ENCODE measurements around the gene STON2.
"Not testable (repeated sequence)": the region's sequence is repeated elsewhere in the genome, so short reads cannot be mapped to it uniquely, and the experiment has no call there.

STON2 gene

DNA sequence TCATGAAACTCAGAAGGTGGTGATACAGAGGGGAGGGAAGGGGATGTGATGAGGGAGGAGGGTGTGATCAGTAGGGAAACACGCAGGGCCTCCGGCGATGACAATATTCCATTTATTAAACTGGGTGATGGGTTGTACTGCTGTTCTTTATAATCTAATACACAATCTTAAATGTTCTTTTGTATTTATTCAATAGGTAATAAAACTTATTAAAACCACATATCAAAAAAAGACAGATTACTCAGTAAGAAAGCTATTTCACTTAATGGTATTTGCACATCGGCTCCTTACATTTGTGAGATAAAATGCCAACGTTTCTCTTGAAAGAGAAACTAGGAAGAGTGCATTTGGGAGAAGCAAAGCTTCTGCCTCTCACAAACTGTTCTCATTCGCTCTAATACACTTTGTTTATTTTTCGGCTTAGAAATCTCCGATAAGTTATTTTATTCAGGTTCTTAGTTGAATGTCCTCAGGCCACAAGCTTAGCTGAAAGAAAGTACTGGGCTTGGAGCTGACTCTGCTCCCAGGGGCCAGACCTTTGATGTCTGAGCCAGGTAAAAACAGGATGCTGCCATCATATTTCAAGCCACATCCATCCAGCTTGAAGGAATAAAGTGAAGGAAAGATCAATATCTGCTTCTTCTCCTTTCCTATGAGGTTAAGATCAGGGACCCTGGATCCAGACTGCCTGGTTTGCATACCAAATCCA is 17.5 kb downstream of the STON2 start:
- DNase-seq = no peak

DNA sequence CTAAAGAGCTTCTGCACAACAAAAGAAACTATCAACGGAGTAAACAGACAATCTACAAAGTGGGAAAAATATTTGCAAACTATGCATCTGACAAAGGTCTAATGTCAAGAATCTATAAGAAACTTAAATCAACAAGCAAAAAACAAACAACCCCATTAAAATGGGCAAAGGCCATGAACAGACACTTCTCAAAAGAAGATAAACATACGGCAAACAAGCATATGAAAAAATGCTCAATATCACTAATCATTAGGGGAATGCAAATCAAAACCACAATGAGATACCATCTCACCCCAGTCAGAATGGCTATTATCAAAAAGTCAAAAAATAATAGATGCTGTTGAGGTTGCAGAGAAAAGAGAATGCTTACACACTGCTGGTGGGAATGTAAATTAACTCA is 20.1 kb downstream of the STON2 start:
- DNase-seq = not testable (repeated sequence)

DNA sequence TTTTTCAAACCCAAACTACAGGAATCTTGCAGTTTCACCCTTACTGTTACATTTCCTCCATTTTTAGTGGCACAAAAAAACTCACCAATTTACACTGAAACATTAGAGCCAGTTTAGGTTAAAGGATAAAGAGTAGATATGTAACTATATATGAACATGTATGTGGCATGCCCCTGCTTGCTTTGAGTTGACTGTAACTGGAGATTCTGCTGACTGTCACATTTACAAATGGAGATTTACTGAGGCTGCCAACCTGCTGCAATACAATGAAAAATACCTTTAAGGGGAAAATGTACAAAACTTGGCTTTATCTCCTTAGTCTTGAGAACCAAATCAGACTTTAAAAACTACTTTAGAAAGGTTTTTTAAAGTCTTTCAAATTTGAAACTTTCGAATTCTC is 28.3 kb downstream of the STON2 start:
- no peak for DNase-seq

DNA sequence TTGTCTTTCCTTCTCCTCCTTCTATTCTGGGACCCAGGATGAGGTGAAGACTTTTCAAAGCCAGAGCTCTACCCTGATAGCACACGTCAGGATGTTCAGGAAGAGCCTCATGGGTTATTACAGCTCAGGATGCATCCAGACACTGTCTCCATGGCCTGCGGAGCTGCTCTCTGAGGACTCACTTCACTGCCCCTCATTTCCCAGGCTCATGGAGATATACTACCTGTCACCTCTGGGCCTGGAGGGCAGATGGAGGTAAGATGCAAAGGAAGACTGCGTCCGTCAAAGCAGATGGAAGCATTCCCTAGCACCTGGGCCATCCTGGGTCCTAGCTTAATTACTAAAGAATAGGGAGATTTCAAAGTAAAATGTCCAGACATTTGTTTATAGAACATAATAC is 32.6 kb downstream of the STON2 start:
- no peak for DNase-seq

DNA sequence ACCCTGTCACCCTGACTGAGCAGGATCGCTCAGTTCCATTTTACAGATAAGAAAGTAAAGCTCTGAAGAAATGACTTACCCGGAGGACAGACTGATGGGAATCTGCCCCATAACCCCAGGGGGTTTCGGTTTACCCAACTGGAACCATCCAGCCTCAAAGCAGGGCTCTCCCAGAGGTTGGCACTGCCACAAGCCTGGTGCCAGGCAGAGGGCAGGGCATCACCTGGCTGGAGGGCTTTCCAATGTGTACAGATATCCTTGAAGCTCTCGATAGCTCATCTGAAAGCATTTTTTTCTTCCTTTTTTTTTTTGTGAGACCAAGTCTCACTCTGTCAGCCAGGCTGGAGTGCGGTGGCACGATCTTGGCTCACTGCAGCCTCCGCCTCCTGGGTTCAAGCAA is 33.2 kb downstream of the STON2 start:
- DNase-seq = no peak

DNA sequence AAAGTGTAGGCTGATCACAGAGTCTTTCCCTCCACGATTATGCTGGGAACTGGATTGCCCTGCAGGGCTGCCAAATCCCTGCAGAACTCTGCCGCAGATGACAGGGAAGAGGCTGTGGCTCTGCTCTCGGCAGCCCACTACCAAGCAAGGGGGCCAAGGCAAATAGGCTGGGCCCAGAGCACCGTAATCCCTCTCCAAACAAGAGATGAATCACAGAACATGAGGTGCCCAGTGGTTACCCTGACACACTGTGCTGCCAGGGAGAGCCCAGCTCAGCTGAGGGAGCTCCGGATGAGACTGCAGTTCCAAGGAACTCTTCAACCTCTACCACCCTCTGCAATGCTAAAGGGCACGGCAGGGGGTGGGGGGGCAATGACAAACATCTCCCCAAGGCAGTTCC is 33.9 kb downstream of the STON2 start:
- DNase-seq = no peak

DNA sequence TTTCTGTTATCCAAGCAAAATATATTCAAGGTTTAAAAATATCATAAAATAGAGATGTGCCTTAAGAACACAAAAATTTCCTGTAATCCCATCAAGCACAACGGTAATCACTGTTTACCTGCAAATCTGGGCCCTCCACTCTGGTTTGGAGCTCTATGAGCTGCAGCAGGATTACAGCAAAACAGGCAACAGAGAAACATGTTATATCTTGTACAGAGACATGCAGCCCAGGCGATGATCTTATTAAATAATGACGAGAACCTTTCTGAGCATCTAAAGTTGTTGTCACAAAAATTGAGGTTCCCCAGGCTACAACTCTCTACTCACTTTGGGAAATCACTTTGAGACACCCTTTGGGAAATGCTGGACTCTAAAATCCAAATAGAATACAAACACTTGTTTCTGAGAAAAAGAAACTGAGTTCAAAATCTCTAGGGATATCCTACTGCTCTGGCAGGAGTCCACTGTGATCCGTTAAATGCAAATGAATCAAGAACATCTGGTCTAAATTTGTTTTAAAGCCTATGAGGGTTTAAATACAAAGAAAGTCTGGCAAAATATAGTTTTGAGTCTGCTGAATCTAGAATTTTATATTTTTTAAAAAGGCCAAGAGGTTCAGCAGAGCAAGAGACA is 36.3 kb downstream of the STON2 start:
- DNase-seq = no peak

DNA sequence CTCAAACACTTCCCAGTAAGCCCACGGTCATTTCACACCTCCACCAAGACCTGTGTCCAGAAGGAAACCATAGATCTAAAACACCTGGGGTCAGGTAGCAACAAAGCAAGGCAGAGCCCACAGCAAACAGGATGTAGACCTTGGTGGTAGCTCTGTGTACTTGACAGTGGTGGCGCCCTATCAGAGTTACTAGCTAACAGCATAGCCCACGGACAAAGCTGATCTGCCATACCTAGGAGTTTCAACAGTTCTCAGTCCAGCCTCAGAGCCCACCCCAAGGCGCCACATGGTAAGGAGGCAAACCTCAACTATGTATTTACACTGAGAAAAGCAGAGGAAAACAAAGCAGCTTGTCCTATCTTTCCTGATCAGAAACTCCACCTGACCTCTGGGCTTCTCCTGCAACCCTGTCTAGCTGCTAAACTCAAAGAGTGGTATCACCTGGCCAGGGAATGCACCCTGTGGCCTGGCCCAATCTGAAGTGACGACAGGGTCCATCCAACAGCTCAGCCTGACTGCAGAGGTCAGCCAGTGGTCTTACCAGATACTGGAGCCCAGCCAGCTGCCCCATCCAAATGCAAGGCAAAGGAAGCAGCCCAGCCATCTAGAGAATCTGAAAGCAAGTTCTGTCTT is 46.3 kb downstream of the STON2 start:
- no peak for DNase-seq

DNA sequence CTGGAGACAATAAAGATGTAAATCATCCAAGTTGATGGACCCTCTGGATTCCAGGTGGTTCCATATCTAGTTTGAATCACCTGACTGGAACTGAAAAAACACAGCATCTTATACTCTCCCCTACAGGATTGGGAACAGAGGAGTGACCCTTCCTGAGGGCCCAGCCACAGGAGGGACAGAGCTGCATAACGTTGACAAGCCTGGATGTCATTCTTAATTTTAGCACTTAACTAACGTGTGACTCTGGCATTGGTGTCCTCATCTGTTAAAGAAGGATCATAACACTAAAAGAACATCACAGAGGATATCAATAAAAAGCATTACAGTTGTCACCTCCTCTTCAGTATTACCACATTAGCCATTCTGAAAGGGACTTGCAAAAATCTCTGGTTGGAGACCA is 47.7 kb downstream of the STON2 start:
- DNase-seq = no peak

DNA sequence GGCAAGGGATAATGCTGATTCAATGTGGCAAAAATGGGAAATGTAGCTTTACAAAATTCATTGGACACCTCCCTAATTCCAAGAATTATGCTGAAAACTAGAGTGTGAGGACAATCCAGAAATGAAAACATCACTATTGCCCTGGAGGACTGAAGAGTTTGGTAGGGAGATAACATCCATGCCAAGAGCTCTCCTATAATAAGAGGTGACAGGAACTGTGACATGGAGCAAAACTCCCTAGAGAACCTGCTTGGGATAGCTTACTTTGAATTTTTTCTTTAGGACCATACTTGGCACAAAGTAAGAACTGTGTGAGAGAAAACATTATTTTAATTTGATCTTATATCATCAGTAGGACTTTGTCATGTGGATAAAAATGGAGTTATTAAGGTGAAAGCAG is 48.9 kb downstream of the STON2 start:
- DNase-seq = no peak

DNA sequence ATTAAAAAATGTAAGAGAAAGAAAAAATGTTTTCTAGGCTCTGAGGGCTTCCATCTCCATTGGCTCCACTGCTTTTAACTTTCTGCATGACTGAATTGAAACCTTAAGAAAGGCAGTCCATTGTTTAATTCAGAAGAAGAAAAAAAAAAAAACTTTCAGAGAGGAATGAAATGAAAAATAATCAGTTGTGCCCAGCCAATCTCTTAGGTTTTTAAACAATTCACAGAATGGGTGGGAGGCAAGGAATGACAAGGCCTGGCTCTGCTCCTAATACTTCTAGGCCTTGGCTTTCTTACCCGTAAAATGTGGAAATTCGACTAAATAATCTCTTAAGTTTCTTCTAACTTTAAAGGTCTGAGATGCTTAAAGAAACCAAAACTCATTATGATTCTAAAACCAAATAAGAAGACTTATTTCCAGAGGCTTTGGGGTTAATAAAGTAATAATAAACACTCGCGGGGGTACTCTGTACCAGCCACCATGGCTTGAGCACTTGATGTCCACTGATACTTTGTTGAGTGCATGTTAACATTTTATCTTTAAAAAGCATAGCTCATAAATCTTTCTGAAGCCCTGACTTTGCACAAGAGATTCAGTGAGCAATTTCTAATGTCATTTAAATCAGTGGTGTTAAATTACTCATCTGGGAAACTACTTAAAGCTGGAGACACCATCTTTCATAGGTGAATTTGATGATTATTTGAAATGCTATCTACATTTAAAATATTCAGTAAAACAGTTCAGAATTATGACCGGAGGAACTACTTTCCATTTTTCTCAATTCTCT is 49.6 kb downstream of the STON2 start:
- DNase-seq = no peak

DNA sequence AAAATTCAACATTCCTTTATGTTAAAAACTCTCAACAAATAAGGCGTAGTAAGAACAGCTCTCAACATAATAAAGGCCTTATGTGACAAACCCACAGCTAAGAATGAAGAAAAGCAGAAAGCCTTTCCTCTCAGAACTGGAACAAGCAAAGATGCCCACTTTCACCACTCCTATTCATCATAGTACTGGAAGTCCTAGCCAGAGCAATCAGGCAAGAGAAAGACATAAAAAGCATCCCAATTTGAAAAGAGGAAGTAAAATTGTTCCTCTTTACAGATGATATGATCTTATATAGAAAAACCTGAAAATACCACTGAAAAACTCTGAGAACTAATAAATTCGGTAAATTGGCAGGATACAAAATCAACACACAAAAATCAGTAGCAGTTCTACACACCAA is 52.1 kb downstream of the STON2 start:
- no peak for DNase-seq

DNA sequence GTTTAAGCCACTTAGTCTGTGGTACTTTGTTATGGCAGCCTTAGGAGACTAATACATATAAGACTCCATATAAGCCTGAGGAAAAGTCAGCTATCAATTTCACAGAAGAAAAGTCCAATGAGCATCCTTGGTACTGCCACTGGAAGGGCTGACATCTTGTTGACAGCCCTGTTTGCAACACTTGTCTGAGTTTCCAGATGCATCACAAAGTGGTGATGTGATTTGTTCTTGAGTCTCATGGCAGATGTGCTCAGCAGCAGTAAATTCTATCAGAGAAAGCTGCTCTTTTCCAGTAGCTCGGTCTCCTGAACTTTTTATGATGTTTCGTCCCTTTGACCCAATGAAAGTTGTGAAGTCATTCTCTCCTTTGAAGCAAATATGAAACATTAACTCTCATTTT is 54.3 kb downstream of the STON2 start:
- DNase-seq = no peak

DNA sequence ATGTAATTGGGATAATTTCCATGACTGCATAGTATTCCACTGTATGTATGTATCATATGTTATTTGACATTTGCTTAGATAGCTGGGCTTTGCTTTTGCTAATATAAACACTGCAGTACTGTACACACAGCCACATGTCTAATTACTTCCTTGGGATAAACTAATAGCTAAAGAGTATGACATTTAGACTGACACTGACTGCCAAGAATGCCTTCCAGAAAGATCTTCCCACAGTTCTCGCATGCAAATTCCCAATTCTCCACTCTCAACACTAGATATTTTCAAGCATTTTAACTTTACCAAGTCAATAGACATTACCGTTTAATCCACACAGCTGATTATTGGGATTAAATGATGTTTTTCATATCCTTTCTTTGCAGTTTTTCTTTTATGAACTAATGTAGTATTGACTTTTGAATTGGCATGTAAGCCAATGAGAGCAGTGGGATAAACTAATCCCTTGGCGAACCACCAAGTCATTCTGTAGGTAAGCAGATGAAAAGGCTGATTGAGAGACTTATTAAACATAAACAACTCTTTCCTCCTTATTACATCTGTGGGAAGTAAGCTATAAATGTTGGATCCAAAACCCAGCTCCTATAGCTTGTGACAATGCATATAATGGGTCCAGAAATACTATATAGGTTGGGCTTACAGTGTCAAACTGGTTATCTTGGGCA is 55.5 kb downstream of the STON2 start:
- no peak for DNase-seq

DNA sequence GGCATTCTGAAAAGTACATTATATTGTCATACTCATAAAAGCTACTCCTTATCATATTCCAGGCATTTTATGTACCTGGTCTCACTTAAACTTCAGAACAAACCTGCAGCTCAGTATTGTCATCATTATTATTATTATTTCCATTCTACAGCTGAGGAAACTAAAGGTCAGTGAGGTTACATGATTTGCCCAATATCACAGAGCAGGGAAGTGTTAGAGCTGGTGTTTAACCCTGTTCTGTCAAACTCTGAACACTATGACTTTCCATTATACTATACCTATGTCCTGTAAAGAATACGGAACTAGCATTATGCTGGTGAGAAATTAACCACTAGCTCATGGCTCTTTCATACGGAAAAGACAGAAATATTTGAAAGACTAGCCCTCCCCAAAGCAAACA is 56.4 kb downstream of the STON2 start:
- DNase-seq = no peak

DNA sequence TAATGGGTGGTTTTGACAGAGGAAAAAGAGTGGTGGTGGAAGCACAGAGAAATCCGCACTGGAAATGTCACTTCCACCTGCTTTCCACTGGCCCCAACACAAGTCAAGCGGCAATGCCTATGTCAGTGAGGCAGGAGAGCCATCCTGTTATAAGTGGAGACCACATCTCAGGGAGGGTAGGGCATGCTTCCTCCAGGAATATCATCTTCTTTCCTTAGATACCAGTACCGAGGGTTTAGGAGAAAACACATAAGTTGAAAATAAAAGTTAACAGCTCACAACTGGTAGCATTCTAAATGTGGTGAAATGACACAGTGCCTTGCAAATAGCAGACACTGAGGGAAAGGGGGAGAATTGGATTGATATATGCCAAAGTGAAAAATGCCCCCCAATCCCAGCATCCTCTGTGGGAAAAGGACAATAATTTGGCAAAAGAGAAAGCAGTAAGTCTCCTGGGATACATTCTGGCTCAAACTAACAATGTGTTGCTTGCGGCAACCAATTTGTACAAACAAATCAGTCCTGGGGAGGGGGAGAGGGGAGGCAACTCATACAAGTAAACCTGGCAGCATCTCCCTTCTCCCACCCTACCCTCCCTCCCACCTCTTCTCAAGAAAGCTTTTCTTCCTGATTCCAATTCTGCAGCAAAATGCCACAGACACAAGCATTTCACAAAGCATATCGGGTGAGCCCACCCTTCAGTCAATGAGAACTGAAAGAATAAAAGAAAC is 57.1 kb downstream of the STON2 start:
- DNase-seq = no peak

DNA sequence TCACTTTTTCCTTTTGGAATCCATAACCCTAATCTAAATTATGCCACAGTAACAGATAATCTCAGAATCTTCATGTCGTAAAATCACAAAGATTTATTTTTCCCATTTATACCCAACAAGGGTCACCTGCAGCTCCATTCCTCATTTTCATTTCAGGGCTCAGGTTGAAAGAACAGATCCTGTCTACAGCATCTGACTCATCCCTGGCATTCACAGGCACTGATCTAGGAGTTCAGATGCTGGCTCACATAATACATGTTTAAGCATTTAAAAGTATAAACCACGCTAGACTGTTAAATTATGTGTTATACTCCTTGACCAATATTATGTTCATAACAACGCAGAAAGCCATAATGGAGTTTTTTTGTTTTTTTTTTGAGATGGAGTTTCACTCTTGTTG is 58.3 kb downstream of the STON2 start:
- DNase-seq = no peak

DNA sequence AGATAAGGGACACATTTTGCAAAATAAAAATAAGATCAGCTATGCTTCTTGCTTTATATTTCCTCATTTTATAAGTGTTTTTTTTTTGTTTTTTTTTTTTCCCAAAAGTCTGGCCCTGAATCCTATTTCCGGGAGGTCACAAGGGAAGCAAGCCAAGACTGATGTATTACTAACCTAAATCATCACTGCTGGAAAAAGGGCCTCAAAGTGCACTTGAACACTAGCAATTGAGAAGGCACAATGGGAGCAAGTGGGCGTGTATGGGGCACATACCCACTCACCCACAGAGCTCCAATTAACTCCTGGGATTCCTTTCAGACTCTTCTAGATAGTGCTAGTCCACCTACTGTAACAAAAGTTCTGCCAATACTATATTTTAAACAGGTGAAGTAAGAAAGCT is 58.8 kb downstream of the STON2 start:
- no peak for DNase-seq

DNA sequence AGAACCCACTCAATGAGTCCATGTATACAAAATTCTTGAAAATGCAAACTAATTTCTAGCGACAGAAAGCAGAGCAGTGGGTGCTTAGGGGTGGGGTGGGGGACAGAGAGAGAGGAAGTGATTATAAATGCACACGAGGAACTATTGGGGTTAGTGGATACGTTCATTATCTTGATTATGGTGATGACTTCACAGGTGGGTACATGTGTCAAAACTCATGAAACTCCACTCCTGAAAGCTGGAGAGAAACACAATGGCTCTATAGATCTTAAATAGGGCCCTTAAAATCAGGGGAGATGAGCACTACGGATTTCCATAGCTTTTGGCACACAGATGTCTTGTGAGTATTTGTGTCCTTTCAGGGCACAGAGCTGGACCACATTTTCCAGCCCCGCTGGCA is 59.9 kb downstream of the STON2 start:
- no peak for DNase-seq

DNA sequence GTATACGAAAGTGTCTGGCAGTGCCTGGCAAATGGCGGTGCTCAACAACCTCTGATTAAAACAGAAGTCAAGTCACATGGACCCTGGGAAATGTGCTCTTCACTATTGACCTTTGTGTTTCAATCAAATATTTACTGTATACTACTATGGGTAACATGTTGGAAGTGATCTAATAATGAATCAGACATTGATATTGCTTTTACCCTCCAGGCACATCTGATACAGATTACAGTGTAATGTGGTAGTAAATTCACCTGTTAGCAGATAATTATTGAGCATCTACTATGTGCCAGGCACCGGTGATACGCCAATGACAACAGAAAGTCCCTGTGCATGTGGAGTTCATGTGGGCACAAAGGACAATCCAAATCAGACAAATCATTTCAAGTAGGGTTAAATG is 63.1 kb downstream of the STON2 start:
- DNase-seq = no peak

DNA sequence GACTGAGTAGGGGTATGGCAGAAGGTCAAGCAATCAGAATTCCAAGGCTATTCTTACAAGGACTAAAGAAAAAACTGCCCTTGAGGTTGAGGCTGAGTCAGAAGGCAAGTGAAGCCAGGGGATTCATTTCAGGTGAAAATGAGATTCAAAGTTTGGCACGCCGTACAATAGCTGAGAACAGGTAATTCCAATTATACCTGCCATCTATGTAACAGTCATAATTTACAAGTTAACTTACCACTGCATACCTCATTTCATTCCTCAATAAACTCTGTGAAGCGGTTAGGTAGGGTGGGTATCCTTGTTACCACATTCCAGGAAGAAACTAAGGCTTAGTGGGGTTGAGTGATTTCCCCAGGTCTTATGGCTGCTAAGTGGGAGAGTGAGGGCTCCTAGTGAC is 64.1 kb downstream of the STON2 start:
- no peak for DNase-seq

DNA sequence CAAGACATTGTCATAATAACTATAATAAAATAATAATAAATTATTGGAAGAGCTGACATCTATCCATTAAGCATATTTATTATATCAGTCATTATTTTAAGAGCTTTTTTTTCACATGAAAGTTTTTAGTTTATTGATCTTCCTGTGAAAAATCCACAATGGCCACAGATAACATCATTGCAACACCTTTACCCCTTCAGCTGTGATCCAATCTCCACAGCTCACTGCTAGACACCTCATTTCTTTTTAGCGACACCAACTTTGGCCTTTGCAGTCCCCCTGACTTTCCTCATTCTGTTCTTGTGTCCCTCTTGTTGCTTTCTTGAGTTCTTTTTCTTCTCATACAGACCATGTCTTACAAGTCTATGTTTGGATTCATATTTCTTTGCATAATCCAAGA is 67.4 kb downstream of the STON2 start:
- no peak for DNase-seq
